Measurements from ENCODE around the gene OR4D1. TPM values are rescaled to one million over a fixed set of nuclear protein-coding genes. Genes with fewer than 3 reads are reported as not detected.

The OR4D1 gene
- total and polyA plus RNA-seq, 9 of the 15 experiments (the other 6 are each of a cell fraction or from before 2014, with no cell fraction given): not detected

DNA sequence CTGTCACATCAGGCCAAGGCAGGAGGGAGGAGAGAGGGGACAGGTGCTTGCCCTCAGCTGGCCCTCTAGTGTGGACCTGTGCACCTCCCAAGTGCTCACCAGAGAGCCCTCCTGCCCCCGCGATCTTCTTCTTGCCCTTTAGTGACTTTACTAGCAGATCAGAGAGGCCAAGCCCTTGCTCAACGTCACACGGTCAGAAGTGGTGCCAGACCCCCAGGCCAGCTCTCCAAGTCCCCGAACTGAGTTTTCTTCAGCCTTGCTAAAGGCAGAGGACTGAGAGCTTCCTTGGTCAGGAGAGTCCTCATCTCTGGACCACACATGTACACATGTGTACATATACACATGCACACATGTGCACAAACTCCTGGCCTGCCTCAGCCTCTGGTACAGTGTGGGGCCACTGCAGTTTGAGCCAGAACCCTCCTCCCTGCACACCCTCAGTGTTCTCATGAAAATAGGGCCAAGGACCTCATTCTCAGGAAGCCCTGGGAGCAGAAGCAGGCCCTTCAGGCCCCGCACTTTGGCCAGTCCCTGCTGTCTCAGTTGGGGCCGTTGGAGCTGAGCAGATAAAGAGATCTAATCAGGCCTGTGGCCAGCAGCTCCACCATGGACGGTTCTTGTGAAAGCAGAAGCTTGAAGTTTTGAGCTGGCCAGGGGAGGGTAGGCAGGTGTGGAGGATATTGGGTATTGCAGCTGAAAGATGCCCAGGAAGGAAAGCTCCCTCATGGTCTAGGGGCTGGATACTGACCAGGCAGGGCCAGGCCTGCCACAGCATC, 37.0 kb downstream of the OR4D1 start (continued):
- peak; percentile 42 for TF ChIP-seq RBM39 (optimal IDR thresholded peaks at IDR 0.05; ENCODE audit: low read depth, low read length)
- TF ChIP-seq HNRNPUL1 (IDR thresholded peaks at IDR 0.05; ENCODE audit: low read length): no peak
- no peak for TF ChIP-seq ETV1 (tag; conservative IDR thresholded peaks at IDR 0.05; ENCODE audit: low read depth)
- no peak for TF ChIP-seq IFI16 (CRISPR knock-in tag; IDR thresholded peaks at IDR 0.05)
- TF ChIP-seq DMBX1 (CRISPR knock-in tag; IDR thresholded peaks at IDR 0.05; ENCODE audit: borderline replicate concordance): no peak
- TF ChIP-seq, protein P1, sequence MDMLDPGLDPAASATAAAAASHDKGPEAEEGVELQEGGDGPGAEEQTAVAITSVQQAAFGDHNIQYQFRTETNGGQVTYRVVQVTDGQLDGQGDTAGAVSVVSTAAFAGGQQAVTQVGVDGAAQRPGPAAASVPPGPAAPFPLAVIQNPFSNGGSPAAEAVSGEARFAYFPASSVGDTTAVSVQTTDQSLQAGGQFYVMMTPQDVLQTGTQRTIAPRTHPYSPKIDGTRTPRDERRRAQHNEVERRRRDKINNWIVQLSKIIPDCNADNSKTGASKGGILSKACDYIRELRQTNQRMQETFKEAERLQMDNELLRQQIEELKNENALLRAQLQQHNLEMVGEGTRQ (CRISPR knock-in tag; IDR thresholded peaks at IDR 0.05): no peak
- no peak for TF ChIP-seq ZNF436 (CRISPR knock-in tag; IDR thresholded peaks at IDR 0.05)
- no peak for TF ChIP-seq MIER1 (IDR thresholded peaks at IDR 0.05; ENCODE audit: low read depth)
- TF ChIP-seq, protein P2, sequence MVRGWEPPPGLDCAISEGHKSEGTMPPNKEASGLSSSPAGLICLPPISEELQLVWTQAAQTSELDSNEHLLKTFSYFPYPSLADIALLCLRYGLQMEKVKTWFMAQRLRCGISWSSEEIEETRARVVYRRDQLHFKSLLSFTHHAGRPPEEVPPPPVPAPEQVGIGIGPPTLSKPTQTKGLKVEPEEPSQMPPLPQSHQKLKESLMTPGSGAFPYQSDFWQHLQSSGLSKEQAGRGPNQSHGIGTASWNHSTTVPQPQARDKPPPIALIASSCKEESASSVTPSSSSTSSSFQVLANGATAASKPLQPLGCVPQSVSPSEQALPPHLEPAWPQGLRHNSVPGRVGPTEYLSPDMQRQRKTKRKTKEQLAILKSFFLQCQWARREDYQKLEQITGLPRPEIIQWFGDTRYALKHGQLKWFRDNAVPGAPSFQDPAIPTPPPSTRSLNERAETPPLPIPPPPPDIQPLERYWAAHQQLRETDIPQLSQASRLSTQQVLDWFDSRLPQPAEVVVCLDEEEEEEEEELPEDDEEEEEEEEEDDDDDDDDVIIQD (CRISPR knock-in tag; IDR thresholded peaks at IDR 0.05): 0 out of 2 replicates have a peak, but pooled peaks have one; percentile 72
- no peak for TF ChIP-seq ZNF77 (CRISPR knock-in tag; IDR thresholded peaks at IDR 0.05)
- TF ChIP-seq SETDB1 (IDR thresholded peaks at IDR 0.05; ENCODE audit: low read length): no peak
- TF ChIP-seq, protein P3, sequence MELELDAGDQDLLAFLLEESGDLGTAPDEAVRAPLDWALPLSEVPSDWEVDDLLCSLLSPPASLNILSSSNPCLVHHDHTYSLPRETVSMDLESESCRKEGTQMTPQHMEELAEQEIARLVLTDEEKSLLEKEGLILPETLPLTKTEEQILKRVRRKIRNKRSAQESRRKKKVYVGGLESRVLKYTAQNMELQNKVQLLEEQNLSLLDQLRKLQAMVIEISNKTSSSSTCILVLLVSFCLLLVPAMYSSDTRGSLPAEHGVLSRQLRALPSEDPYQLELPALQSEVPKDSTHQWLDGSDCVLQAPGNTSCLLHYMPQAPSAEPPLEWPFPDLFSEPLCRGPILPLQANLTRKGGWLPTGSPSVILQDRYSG (tag; conservative IDR thresholded peaks at IDR 0.05; ENCODE audit: low read depth): 0 out of 2 replicates have a peak, but pooled peaks have one; percentile 14
- TF ChIP-seq MXI1 (IDR thresholded peaks at IDR 0.05; ENCODE audit: low read depth, low read length): no peak
- TF ChIP-seq, protein P4, sequence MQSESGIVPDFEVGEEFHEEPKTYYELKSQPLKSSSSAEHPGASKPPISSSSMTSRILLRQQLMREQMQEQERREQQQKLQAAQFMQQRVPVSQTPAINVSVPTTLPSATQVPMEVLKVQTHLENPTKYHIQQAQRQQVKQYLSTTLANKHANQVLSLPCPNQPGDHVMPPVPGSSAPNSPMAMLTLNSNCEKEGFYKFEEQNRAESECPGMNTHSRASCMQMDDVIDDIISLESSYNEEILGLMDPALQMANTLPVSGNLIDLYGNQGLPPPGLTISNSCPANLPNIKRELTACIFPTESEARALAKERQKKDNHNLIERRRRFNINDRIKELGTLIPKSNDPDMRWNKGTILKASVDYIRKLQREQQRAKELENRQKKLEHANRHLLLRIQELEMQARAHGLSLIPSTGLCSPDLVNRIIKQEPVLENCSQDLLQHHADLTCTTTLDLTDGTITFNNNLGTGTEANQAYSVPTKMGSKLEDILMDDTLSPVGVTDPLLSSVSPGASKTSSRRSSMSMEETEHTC (IDR thresholded peaks at IDR 0.05): no peak
- peak; percentile 41; the same call in 1 of the 2 replicates for TF ChIP-seq SMARCA4 (IDR thresholded peaks at IDR 0.05)
- TF ChIP-seq FOXA3 (CRISPR knock-in tag; conservative IDR thresholded peaks at IDR 0.05 in 1 of 2, IDR thresholded peaks at IDR 0.05 in 1 of 2): no peak
- TF ChIP-seq MEF2A (IDR thresholded peaks at IDR 0.05; ENCODE audit: control insufficient read depth, low read depth, low read length): no peak
- no peak for TF ChIP-seq GABPB1 (CRISPR knock-in tag; IDR thresholded peaks at IDR 0.05)
- TF ChIP-seq SMARCA5 (IDR thresholded peaks at IDR 0.05): no peak
- TF ChIP-seq, protein P5, sequence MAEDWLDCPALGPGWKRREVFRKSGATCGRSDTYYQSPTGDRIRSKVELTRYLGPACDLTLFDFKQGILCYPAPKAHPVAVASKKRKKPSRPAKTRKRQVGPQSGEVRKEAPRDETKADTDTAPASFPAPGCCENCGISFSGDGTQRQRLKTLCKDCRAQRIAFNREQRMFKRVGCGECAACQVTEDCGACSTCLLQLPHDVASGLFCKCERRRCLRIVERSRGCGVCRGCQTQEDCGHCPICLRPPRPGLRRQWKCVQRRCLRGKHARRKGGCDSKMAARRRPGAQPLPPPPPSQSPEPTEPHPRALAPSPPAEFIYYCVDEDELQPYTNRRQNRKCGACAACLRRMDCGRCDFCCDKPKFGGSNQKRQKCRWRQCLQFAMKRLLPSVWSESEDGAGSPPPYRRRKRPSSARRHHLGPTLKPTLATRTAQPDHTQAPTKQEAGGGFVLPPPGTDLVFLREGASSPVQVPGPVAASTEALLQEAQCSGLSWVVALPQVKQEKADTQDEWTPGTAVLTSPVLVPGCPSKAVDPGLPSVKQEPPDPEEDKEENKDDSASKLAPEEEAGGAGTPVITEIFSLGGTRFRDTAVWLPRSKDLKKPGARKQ (CRISPR knock-in tag; IDR thresholded peaks at IDR 0.05): no peak
- no peak for TF ChIP-seq NFATC3 (IDR thresholded peaks at IDR 0.05)
- TF ChIP-seq NRF1 (conservative IDR thresholded peaks at IDR 0.05 in 1 of 2, IDR thresholded peaks at IDR 0.05 in 1 of 2): peak; percentile 30 to 40; a peak in 2 of 4 replicates
- TF ChIP-seq FUS (optimal IDR thresholded peaks at IDR 0.05; ENCODE audit: low read depth, low read length): no peak
